Stimulated activated CD4-positive, alpha-beta T cell treated with anti-CD3 and anti-CD28 coated beads, TNF-alpha, amount 100 ng/mL, for 24 hours (primary cell): ENCODE data around the gene INHBC.
"Not testable (repeated sequence)": the region's sequence is repeated elsewhere in the genome, so short reads cannot be mapped to it uniquely, and the experiment has no call there.

ENCODE experiments used
- DNase-seq, 3 experiments: peaks; one replicate each; pipeline ENCODE4 v3.0.0-alpha.2; 2020; ENCODE audit warnings: low read depth in 3 of 3

The INHBC gene

DNA sequence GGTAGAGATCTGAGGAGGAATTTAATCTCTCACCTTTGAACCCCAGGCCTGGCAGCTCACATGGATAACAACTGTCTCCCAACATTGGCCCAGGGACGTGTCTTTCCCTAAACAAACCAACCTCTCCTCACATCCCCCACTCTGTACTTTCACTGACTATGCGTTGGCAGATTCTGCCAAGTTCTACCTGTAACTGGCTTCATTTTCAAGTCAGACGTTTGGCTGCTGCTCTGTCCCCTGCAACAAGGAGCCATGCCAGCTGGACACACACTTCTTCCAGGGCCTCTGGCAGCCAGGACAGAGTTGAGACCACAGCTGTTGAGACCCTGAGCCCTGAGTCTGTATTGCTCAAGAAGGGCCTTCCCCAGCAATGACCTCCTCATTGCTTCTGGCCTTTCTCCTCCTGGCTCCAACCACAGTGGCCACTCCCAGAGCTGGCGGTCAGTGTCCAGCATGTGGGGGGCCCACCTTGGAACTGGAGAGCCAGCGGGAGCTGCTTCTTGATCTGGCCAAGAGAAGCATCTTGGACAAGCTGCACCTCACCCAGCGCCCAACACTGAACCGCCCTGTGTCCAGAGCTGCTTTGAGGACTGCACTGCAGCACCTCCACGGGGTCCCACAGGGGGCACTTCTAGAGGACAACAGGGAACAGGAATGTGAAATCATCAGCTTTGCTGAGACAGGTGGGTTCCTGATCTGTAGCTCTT, at the start of gene INHBC:
INHBC (plus strand) TSS at position 268 of the 707 bp plus-strand sequence; CDS start at position 371, 103 bp downstream.
- DNase-seq = no peak

GRCh38 chr12:57385586-57385985, 49.0 kb upstream of the INHBC start:
- no peak for DNase-seq

DNA sequence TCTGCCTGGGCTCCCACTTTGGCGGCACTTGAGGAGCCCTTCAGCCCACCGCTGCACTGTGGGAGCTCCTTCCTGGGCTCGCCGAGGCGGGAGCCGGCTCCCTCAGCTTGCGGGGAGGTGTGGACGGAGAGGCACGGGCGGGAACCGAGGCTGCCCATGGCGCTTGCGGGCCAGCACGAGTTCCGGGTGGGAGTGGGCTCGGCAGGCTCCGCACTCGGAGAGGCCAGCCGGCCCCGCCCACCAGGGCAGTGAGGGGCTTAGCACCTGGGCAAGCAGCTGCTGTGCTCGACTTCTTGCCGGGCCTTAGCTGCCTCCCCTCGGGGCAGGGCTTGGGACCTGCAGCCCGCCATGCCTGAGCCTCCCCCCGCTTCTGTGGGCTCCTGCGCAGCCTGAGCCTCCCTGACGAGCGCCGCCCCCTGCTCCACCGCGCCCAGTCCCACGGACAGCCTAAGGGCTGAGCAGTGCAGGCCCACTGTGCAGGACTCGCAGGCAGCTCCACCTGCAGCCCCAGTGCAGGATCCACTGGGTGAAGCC, 48.3 kb upstream of the INHBC start:
- DNase-seq = no peak

- DNase-seq = no peak
Measured at GRCh38 chr12:57388425-57388824, 46.2 kb upstream of the INHBC start.

DNA sequence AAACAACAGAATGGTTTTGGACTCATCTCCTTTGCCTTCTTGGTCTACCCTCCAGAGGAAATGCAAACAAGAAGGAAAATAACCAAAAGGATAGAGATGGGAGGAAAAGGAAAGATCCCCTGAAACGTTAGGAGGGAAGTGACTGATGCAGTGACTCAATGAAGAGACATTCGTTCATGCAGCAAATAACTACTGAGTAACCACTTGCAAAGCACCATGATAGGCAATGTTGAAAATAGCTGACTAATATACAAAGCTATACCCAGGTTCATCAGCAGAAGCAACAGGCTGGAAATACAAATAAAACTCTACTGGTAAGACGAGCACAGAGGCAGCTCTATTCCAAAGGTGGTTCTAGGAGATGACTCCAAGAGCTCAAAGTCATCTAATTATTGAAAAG, 45.6 kb upstream of the INHBC start:
- no peak for DNase-seq

GRCh38 chr12:57390174-57390573, 44.4 kb upstream of the INHBC start:
- DNase-seq = no peak

GRCh38 chr12:57395121-57395520, 39.5 kb upstream of the INHBC start:
- no peak for DNase-seq

DNA sequence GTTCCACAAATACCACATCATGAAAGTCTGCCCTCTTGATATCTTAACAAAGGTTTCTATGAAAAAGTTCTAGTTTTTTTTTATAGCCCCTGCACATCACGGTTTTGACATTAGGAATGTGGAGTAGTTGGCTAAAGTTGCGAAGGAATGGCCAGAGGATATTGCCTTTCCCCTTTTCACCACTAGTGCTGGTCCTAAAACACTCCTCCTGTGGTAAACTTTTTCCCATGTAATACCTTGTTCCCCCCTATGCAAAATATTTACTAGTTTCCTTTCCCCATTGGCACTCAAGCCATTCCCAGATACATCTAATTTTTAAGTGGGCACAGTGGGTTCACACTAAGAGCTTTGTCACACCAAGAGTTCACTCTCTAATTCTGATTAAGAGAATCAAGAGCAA, 37.1 kb upstream of the INHBC start:
- no peak for DNase-seq

DNA sequence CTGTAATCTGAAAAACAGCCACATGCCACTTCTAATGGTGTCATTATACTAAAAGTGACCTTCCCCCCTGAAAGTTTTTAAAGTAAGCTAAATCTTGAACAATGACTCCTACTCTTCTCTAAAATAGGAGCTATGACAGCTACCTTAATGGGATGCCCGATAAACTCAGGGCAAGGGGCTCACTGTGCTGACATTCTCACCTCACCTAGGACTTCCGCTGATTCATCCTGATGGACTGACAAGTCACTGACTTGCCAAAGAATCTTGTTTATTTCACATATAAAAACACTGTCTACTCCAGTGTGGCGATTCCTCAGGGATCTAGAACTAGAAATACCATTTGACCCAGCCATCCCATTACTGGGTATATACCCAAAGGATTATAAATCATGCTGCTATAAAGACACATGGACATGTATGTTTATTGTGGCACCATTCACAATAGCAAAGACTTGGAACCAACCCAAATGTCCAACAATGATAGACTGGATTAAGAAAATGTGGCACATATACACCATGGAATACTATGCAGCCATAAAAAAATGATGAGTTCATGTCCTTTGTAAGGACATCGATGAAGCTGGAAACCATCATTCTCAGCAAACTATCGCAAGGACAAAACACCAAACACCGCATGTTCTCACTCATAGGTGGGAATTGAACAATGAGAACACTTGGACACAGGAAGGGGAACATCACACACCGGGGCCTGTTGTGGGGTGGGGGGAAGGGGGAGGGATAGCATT, 34.7 kb upstream of the INHBC start:
- not testable (repeated sequence) for DNase-seq

DNA sequence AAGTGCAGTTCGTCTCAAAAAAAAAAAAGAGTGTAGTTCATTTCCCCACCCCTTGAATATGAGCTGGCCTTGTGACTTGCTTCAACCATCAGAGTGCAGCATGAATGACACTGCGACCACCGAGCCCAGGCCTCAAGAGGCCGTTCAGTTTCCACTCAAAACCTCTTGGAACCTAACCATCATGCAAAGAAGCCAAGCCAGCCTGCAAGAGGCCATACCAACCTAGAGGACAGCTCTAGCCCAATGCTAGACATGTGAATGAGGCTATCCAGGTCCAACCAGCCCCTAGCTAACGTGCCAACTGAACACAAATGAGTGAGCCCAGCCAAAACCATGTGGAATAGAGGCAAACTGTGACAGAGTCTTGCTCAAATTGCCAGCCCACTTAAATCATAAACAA, 33.4 kb upstream of the INHBC start:
- DNase-seq = no peak

DNA sequence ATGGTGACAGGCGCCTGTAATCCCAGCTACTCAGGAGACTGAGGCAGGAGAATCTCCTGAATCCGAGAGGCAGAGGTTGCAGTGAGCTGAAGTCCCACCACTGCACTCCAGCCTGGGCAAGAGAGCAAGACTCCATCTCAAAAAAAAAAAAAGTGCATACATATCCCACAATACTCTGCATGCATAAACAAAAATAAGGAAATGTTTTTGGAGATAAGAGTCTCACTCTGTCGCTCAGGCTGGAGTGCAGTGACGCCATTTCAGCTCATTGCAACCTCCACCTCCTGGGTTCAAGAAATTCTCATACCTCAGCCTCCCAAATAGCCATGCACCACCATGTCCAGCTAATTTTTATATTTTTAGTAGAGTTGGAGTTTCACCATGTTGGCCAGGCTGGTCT, 32.4 kb upstream of the INHBC start:
- DNase-seq = not testable (repeated sequence)

DNA sequence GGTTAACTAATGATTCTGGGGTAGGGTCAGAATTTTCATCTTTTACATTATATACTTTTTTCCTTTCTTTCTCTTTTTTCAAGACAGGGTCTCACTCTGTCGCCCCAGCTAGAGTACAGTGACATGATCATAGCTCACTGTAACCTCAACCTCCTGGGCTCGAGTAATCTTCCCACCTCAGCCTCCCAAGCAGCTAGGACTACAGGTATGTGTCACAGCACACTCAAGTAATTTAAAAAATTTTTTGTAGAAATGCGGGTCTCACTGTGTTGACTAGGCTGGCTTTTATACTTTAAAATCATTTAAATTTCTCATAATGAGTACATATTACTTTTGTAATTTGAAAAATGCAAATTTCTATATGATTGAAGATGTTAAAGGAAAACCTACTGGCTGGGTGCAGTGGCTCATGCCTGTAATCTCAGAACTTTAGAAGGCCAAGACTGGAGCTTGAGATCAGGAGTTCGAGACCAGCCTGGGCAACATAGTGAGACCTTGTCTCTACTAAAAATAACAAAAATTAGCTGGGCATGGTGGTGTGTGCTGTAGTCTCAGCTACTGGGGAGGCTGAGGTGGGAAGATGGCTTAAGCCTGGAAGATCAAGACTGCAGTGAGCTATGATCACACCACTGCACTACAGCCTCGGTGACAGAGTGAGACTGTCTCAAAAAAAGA, 29.5 kb upstream of the INHBC start:
- DNase-seq = peak in 1 of 3 experiments; percentile 9

- no peak for DNase-seq
Measured at GRCh38 chr12:57410534-57410933, 24.1 kb upstream of the INHBC start.

DNA sequence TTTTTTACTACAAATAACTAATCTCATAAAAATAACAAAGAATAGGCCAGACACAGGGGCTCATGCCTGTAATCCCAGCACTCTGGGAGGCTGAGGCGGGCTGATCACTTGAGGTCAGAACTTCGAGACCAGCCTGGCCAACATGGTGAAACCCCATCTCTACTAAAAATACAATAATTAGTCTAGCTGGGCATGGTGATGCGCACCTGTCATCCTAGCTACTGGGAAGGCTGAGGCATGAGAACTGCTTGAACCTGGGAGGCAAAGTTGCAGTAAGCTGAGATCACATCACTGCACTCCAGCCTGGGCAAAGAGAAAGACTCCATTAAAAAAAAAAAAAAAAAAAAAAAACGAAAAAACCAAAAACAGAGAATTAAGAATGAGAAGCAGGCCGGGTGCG, 20.4 kb upstream of the INHBC start:
- DNase-seq = not testable (repeated sequence)

DNA sequence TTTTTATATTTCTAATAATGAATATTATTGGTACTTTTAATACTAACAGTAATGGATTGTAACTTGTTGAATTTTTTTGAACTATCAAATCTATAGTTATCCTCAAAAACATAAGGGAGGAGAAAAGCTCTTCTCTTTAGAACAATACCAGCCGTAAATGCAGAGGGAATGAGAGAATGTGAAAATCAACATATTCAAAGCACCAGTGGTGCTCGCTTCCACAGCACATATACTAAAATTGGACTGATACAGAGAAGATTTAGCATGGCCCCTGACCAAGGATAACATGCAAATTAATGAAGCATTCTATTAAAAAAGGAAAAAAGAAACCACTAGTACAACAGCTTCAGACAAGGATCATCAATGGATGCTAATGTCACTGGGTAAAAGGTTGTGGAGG, 19.5 kb upstream of the INHBC start:
- no peak for DNase-seq

DNA sequence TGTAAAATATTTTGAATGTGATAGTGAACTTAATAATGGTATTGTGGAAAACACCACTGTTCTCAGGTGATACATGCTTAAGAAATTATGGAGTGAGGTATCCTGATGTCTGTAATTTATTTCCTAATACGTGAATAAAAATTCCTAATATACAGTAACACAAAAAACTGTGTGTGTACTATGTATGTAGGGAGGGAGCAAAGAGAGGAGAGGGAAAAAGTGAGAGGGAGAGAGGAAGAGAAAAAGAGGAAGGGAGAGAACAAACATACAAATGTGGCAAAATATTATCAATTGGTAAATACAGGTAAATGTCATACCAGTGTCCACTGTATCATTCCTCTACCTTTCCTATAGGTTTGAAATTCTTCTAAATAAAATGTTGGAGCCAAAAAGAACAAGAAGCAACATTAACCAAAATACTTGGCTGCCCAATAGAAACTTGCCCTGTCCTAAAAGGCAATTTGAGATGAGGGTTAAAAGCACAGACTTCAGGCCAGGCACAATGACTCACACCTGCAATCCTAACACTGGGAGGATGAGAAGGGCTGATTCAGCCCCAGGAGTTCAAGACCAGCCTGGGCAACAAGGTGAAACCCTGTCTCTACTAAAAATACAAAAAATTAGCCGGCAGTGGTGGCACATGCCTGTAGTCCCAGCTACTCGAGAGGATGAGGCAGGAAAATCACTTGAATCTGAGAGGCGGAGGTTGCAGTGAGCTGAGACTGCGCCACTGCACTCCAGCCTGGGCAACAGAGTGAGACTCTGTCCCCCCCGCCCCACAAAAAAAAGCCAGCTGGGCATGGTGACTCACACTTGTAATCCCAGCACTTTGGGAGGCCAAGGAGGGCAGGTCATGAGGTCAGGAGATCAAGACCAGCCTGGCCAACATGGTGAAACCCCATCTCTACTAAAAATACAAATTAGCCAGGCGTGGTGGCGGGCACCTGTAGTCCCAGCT, 18.3 kb upstream of the INHBC start:
- no peak for DNase-seq

- DNase-seq = no peak
Measured at GRCh38 chr12:57418255-57418654, 16.3 kb upstream of the INHBC start.

GRCh38 chr12:57419495-57419894, 15.1 kb upstream of the INHBC start:
- no peak for DNase-seq

GRCh38 chr12:57420482-57420881, 14.1 kb upstream of the INHBC start:
- DNase-seq = no peak

- not testable (repeated sequence) for DNase-seq
Measured at GRCh38 chr12:57426948-57427347, 7.6 kb upstream of the INHBC start.

DNA sequence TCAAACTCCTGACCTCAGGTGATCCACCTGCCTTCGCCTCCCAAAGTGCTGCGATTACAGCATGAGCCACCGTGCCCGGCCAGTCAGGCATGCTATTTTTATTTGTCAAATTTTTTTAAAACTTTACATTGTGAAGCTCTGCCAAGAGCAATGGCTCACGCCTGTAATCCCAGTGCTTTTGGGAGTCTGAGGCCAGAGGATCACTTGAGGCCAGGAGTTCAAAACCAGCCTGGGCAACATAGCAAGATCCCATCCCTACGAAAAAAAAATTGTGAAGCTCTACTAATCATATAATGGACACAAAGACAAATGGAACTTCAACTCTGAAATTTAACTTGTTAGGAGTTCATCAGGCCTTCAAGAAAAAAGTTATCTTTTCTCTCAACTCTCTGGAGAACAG, 5.6 kb upstream of the INHBC start:
- no peak for DNase-seq
